H9 (cell line): ENCODE measurements around the gene DUOX2. TPM values are rescaled to one million over a fixed set of nuclear protein-coding genes. Genes with fewer than 3 reads are reported as not detected.

Source experiments
- DNase-seq: peaks from one replicate; pipeline ENCODE4 v3.0.0-alpha.2; 2017
- H2AFZ ChIP-seq: one replicate; pipeline ENCODE4 v1.6.1; 2013; ENCODE audit warnings: mild to moderate bottlenecking, low read length, control low read depth, moderate library complexity
- H2AK5ac ChIP-seq: 2 replicates; pipeline ENCODE4 v1.6.1; 2013; ENCODE audit warnings: low read length, control low read depth, mixed read lengths; ENCODE audit not compliant: insufficient read length
- H2BK120ac ChIP-seq: one replicate; pipeline ENCODE4 v1.6.1; 2013; ENCODE audit warnings: low read depth, mild to moderate bottlenecking, low read length, control low read depth, inconsistent platforms; ENCODE audit not compliant: poor library complexity, severe bottlenecking
- H2BK12ac ChIP-seq: 2 replicates; pipeline ENCODE4 v1.6.1; 2013; ENCODE audit warnings: low read length, control low read depth, mixed read lengths, low read depth; ENCODE audit not compliant: insufficient read length
- H2BK15ac ChIP-seq: 2 replicates; pipeline ENCODE4 v1.6.1; 2013; ENCODE audit warnings: low read depth, low read length, control low read depth
- H2BK20ac ChIP-seq: one replicate; pipeline ENCODE4 v1.6.1; 2013; ENCODE audit warnings: low read depth, mild to moderate bottlenecking, low read length, control low read depth, inconsistent platforms; ENCODE audit not compliant: poor library complexity, severe bottlenecking
- H2BK5ac ChIP-seq: 2 replicates; pipeline ENCODE4 v1.6.1; 2013; ENCODE audit warnings: low read length, control low read depth, mixed read lengths; ENCODE audit not compliant: insufficient read length
- H3K14ac ChIP-seq: 2 replicates; pipeline ENCODE4 v1.6.1; 2013; ENCODE audit warnings: low read length, control low read depth; ENCODE audit not compliant: insufficient read depth
- H3K18ac ChIP-seq: 2 replicates; pipeline ENCODE4 v1.6.1; 2013; ENCODE audit warnings: low read depth, mild to moderate bottlenecking, mixed read lengths, low read length, control low read depth; ENCODE audit not compliant: insufficient read length
- H3K23ac ChIP-seq: 2 replicates; pipeline ENCODE4 v1.6.1; 2013; ENCODE audit warnings: low read length, control low read depth, mixed read lengths, low read depth; ENCODE audit not compliant: insufficient read length
- H3K23me2 ChIP-seq: 2 replicates; pipeline ENCODE4 v1.6.1; 2013; ENCODE audit warnings: low read depth, mild to moderate bottlenecking, mixed read lengths, low read length, control low read depth; ENCODE audit not compliant: insufficient read length, poor library complexity, severe bottlenecking
- H3K27ac ChIP-seq: 2 replicates; pipeline ENCODE4 v1.5.1; 2013; ENCODE audit warnings: low read length, control low read depth, mixed read lengths, low read depth; ENCODE audit not compliant: insufficient read length
- H3K27me3 ChIP-seq: 2 replicates; pipeline ENCODE4 v1.6.1; 2013; ENCODE audit warnings: low read length, control low read depth, inconsistent platforms; ENCODE audit not compliant: insufficient read depth
- H3K4ac ChIP-seq: 2 replicates; pipeline ENCODE4 v1.6.1; 2013; ENCODE audit warnings: low read depth, mild to moderate bottlenecking, control low read depth, inconsistent platforms, low read length, moderate library complexity
- H3K4me1 ChIP-seq: 2 replicates; pipeline ENCODE4 v1.6.1; 2013; ENCODE audit warnings: low read length, control low read depth, inconsistent platforms; ENCODE audit not compliant: insufficient read depth
- H3K4me2 ChIP-seq: 2 replicates; pipeline ENCODE4 v1.6.1; 2013; ENCODE audit warnings: low read length, control low read depth, mixed read lengths; ENCODE audit not compliant: insufficient read length, insufficient read depth
- H3K56ac ChIP-seq: 2 replicates; pipeline ENCODE4 v1.6.1; 2013; ENCODE audit warnings: low read depth, mild to moderate bottlenecking, mixed read lengths, low read length, control low read depth; ENCODE audit not compliant: insufficient read length
- H3K79me1 ChIP-seq: 2 replicates; pipeline ENCODE4 v1.6.1; 2013; ENCODE audit warnings: low read depth, mild to moderate bottlenecking, moderate library complexity, low read length, control low read depth, inconsistent platforms; ENCODE audit not compliant: insufficient read depth, poor library complexity, severe bottlenecking
- H3K79me2 ChIP-seq: 2 replicates; pipeline ENCODE4 v1.6.1; 2013; ENCODE audit warnings: low read length, control low read depth, inconsistent platforms; ENCODE audit not compliant: insufficient read depth
- H3K9ac ChIP-seq: 2 replicates; pipeline ENCODE4 v1.6.1; 2013; ENCODE audit warnings: low read length, control low read depth, mixed read lengths; ENCODE audit not compliant: insufficient read length; ENCODE audit errors: extremely low read depth
- H3K9me3 ChIP-seq: one replicate; pipeline ENCODE4 v1.6.1; 2013; ENCODE audit warnings: low read depth, low read length, inconsistent platforms; ENCODE audit not compliant: control insufficient read depth
- H3T11ph ChIP-seq: one replicate; pipeline ENCODE4 v1.6.1; 2013; ENCODE audit warnings: mild to moderate bottlenecking, low read length, control low read depth, inconsistent platforms
- H4K20me1 ChIP-seq: one replicate; pipeline ENCODE4 v1.6.1; 2013; ENCODE audit not compliant: control insufficient read depth, insufficient read length, insufficient read depth
- H4K5ac ChIP-seq: 2 replicates; pipeline ENCODE4 v1.6.1; 2013; ENCODE audit warnings: low read depth, mild to moderate bottlenecking, mixed read lengths, low read length, control low read depth; ENCODE audit not compliant: insufficient read length
- H4K8ac ChIP-seq: replicated peaks from 2 replicates; pipeline ENCODE4 v1.6.1; 2013; ENCODE audit warnings: low read length, control low read depth, mixed read lengths, low read depth; ENCODE audit not compliant: insufficient read length
- H4K91ac ChIP-seq: 2 replicates; pipeline ENCODE4 v1.6.1; 2013; ENCODE audit warnings: low read depth, mild to moderate bottlenecking, moderate library complexity, mixed read lengths, low read length, control low read depth; ENCODE audit not compliant: insufficient read length
- H3K27ac Mint-ChIP-seq, 3 experiments: 2 replicates in 2 of 3; 3 replicates in 1 of 3; pipeline ENCODE4 v1.8.0; 2020 to 2021; ENCODE audit warnings: mixed read lengths in 3 of 3, mild to moderate bottlenecking in 1 of 3, moderate library complexity in 1 of 3
- H3K27me3 Mint-ChIP-seq: 2 replicates; pipeline ENCODE4 v1.8.0; 2021; ENCODE audit warnings: low read depth, mild to moderate bottlenecking, moderate library complexity, mixed read lengths
- H3K36me3 Mint-ChIP-seq, 3 experiments: 2 replicates in 2 of 3; 3 replicates in 1 of 3; pipeline ENCODE4 v1.8.0; 2020 to 2021; ENCODE audit warnings: low read depth in 3 of 3, mixed read lengths in 3 of 3; ENCODE audit not compliant: insufficient read depth in 1 of 3
- H3K4me1 Mint-ChIP-seq, 2 experiments: 2 replicates each; pipeline ENCODE4 v1.8.0; 2020; ENCODE audit warnings: mixed read lengths in 2 of 2
- H3K4me3 Mint-ChIP-seq, 2 experiments: 2 replicates in 1 of 2; 3 replicates in 1 of 2; pipeline ENCODE4 v1.8.0; 2020 to 2021; ENCODE audit warnings: mild to moderate bottlenecking in 2 of 2, mixed read lengths in 2 of 2, moderate library complexity in 1 of 2
- H3K9me3 Mint-ChIP-seq, 2 experiments: 2 replicates in 1 of 2; 3 replicates in 1 of 2; pipeline ENCODE4 v1.8.0; 2020; ENCODE audit warnings: mild to moderate bottlenecking in 2 of 2, mixed read lengths in 2 of 2, moderate library complexity in 1 of 2
- CTCF ChIP-seq: fragments of 200-600 bp; sonication (generic); conservative IDR thresholded peaks from 3 replicates; pipeline ENCODE4 v1.8.0; 2021; ENCODE audit warnings: antibody characterized with exemption, mild to moderate bottlenecking
- WGBS: extraction: QIAGEN DNeasy Blood & Tissue Kit; methylation state at CpG from one replicate; pipeline ENCODE4 v1.1.7; 2013; ENCODE audit warnings: missing lambda C conversion rate, low lambda C conversion rate, mixed read lengths; ENCODE audit not compliant: insufficient read length; ENCODE audit errors: extremely low coverage; 5-methylcytosine and 5-hydroxymethylcytosine counted together
- total RNA-seq: library from RNA; stranded (reverse); gene quantifications from 2 replicates; pipeline ENCODE4 v1.2.1, GENCODE V29; 2021

The DUOX2 gene
- total RNA-seq, 1 experiment from 2014 or later = 0.42 TPM

- Histone ChIP-seq H3K4me1 (no peaks in the 10 kb centered on the region; the same call in 1 of the 2 replicates), H3K27ac (no peak overlapping the region), H2BK5ac (no peak overlapping the region), H4K5ac (no peak overlapping the region), H2BK120ac (no peak overlapping the region), H3K79me1 (no peaks in the 10 kb centered on the region), H2BK15ac (no peak overlapping the region), H2BK12ac (no peak overlapping the region), H3K23me2 (peaks cover 1% of the 10 kb centered on the region), H4K20me1 (no peaks in the 10 kb centered on the region), H3K9ac (no peak overlapping the region), H3K4ac (no peak overlapping the region), H2AK5ac (no peak overlapping the region), H3K4me2 (peak overlapping the region; percentile 22), H3K18ac (peak overlapping the region; percentile 60), H3K27me3 (peaks cover 60% of the 10 kb centered on the region), H3K23ac (no peak overlapping the region), H2AFZ (no peak overlapping the region), H3T11ph (no peak overlapping the region), H3K79me2 (no peaks in the 10 kb centered on the region), H4K91ac (no peak overlapping the region), H4K8ac (no peak overlapping the region), H3K14ac (no peak overlapping the region; the same call in 1 of the 2 replicates), H3K9me3 (no peaks in the 10 kb centered on the region), H2BK20ac (no peak overlapping the region), H3K56ac (no peak overlapping the region)
- DNase-seq = peak; percentile 57
- Mint-ChIP-seq H3K27me3 (peaks cover 73% of the 10 kb centered on the region), H3K27ac (no peak overlapping the region), H3K4me3 (peak overlapping the region; percentile 46 to 75; a peak in 4 of 5 replicates), H3K36me3 (peaks cover 0 to 1% (median 0%) of the 10 kb centered on the region in 3 experiments; a peak in 1 of 7 replicates), H3K4me1 (peaks cover 7 to 11% of the 10 kb centered on the region in 2 experiments; a peak in 3 of 4 replicates), H3K9me3 (no peaks in the 10 kb centered on the region)
- WGBS = no CpG with 5 or more reads among the region's 57 CpGs
- TF ChIP-seq CTCF = peak; percentile 38; the same call in 1 of the 3 replicates
These were observed 21.0 kb upstream of the DUOX2 start for GRCh38 chr15:45134682-45135604.
